Measurements from ENCODE around the gene HPN.

GRCh38 chr19:35109395-35110112 is 68.0 kb downstream of the HPN start:
- TF ChIP-seq CTCF (IDR thresholded peaks at IDR 0.05) (no peak), POLR2A (IDR thresholded peaks at IDR 0.05) (no peak), EP300 (IDR thresholded peaks at IDR 0.05) (peak in 1 of 2 donors; percentile 38)

Data from tibial nerve (tissue), 4 donors.